Muscle layer of duodenum (tissue), 2 donors: ENCODE data around the gene ATP6V0A4.
"Not testable (repeated sequence)": the region's sequence is repeated elsewhere in the genome, so short reads cannot be mapped to it uniquely, and the experiment has no call there.

Experiments used
- H3K27ac ChIP-seq: one replicate; pipeline ENCODE4 v1.7.0; 2013; ENCODE audit warnings: mild to moderate bottlenecking, low read length
- H3K27me3 ChIP-seq: one replicate; pipeline ENCODE4 v1.7.0; 2013; ENCODE audit warnings: low read depth, mild to moderate bottlenecking, control low read depth, low read length
- H3K36me3 ChIP-seq, 2 donors: one replicate each; pipeline ENCODE4 v1.7.0; 2013; ENCODE audit warnings: low read length in 2 of 2, control low read depth in 1 of 2, mild to moderate bottlenecking in 1 of 2; ENCODE audit not compliant: insufficient read depth in 2 of 2, control insufficient read depth in 1 of 2
- H3K4me1 ChIP-seq, 2 donors: one replicate each; pipeline ENCODE4 v1.7.0; 2013; ENCODE audit warnings: low read length in 2 of 2, mild to moderate bottlenecking in 2 of 2, control low read depth in 1 of 2, moderate library complexity in 1 of 2; ENCODE audit not compliant: insufficient read depth in 2 of 2, control insufficient read depth in 1 of 2
- H3K4me3 ChIP-seq, 2 donors: one replicate each; pipeline ENCODE4 v1.7.0; 2013; ENCODE audit warnings: low read length in 2 of 2, low read depth in 1 of 2, mild to moderate bottlenecking in 1 of 2
- H3K9me3 ChIP-seq, 2 donors: one replicate each; pipeline ENCODE4 v1.7.0; 2013; ENCODE audit warnings: low read length in 2 of 2, control low read depth in 1 of 2, mild to moderate bottlenecking in 1 of 2; ENCODE audit not compliant: control insufficient read depth in 1 of 2
- donor health status: healthy.

ATP6V0A4 gene

DNA sequence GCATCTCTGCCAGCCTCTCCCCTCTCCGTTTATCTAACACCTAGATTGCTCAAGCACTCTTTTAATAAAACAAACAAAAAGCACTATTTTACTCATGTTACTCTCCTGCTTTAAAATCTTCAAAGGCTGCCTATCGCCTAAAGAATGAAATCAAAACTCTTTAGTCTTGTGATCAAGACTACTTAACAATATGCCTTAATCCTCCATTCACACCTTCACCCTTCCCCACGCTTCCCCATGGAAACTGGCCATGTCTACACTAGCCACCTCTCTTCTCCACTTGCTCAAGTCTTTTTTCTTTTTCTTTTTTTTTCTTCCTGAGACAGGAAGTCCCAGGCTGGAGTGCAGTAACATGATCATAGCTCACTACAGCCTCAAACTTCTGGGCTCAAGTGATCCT lies 48.0 kb downstream of the ATP6V0A4 start:
- no peaks in the 10 kb centered on the region for H3K27me3 ChIP-seq
- H3K4me1 ChIP-seq: no peaks in the 10 kb centered on the region
- H3K4me3 ChIP-seq: no peak overlapping the region
- H3K9me3 ChIP-seq: no peaks in the 10 kb centered on the region
- no peaks in the 10 kb centered on the region for H3K36me3 ChIP-seq
- no peak overlapping the region for H3K27ac ChIP-seq

DNA sequence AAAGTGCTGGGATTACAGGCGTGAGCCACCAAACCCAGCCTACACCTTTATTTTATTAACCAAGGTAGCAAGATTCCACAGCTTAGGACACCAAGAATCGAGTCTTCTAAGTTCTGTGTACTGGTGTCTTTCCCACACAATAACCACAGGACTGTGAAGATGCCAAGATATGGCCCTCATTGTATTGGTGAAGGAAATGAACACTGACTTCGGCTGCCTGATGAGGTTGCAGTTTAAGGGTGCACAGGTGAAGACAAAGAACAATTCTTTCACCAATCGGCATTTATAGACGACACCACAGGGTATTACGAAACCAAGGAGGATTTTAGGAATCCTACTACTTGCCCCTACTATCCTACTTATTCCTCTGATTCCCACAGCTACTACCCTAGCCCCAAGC lies 49.3 kb downstream of the ATP6V0A4 start:
- no peak overlapping the region for H3K27ac ChIP-seq
- H3K9me3 ChIP-seq: no peaks in the 10 kb centered on the region

DNA sequence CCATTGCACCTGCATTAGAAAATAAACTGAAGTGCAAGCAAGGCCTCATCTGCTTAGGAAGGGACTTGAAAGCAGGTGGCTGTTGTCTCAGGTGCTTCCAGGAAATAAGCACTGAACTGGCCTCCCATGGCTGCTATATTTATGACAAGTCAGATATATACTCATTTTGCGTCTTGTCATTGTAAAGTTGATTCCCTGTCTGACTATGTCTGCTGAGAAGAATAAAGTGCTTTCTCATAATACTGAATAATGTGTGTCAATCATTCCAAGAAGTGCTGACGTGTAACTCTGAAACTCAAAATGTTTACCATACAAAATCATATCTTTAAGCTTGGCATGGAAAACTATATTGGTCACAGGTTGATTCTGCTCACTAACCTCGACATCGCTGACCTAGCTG lies 51.9 kb downstream of the ATP6V0A4 start:
- no peak overlapping the region for H3K4me3 ChIP-seq
- H3K4me1 ChIP-seq: no peaks in the 10 kb centered on the region
- no peaks in the 10 kb centered on the region for H3K9me3 ChIP-seq
- no peaks in the 10 kb centered on the region for H3K27me3 ChIP-seq
- no peak overlapping the region for H3K27ac ChIP-seq
- H3K36me3 ChIP-seq: no peaks in the 10 kb centered on the region

More for the DNA sequence above, 49.3 kb downstream of the ATP6V0A4 start:
- Histone ChIP-seq H3K4me3 (no peak overlapping the region), H3K27me3 (no peaks in the 10 kb centered on the region), H3K4me1 (no peaks in the 10 kb centered on the region), H3K36me3 (no peaks in the 10 kb centered on the region)

DNA sequence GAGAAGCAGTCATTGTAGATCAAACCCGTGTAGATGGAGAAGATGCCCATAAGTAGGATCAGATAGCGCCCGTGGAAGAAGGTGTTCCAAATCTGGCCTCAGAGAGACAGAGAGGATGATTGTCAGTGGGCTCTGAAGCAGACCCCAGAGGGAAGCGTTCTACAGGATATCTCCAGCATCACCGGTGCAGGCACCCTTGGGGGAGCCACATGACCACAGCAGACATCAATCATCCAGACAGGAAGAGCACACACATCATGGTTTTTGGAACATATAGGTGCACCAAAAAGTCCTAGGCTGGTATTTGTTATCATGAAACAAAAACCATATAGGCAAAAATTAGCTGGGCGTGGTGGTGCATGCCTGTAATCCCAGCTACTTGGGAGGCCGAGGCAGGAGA lies 52.8 kb downstream of the ATP6V0A4 start:
- Histone ChIP-seq H3K36me3 (no peaks in the 10 kb centered on the region), H3K9me3 (no peaks in the 10 kb centered on the region), H3K4me3 (no peak overlapping the region), H3K27me3 (no peaks in the 10 kb centered on the region), H3K4me1 (no peaks in the 10 kb centered on the region), H3K27ac (no peak overlapping the region)

DNA sequence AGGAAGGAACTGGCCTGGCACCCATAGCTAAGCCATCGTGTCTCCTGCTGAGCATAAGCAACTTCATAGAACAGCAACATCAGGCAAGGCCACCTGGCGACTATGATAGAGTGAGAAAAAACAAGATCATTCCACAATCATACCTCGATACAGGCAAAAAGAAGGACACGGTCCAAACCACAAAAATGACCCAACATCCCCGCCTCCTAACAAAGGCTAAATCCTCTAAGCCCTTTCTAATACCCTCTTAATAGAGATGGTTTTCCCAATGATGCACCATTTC lies 56.6 kb downstream of the ATP6V0A4 start:
- no peaks in the 10 kb centered on the region for H3K36me3 ChIP-seq
- H3K4me1 ChIP-seq: no peaks in the 10 kb centered on the region
- H3K9me3 ChIP-seq: no peaks in the 10 kb centered on the region
- H3K27ac ChIP-seq: no peak overlapping the region
- no peak overlapping the region for H3K4me3 ChIP-seq
- no peaks in the 10 kb centered on the region for H3K27me3 ChIP-seq

DNA sequence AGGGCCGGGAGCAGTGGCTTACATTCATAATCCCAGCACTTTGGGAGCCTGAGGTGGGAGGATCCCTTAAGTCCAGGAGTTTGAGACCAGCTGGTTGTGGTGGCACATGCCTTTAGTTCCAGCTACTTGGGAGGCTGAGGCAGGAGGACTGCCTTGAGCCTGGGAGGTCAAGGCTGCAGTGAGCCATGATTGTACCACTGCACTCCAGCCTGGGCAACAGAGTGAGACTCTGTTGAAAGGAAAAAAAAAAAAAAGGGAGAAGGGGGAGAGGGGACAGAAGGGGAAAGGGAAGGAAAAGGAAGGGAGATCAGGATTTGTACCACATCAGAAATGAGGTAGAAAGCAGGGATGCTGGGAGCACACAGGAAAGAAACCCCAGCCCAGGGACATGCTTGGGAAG lies 58.1 kb downstream of the ATP6V0A4 start:
- H3K36me3 ChIP-seq: no peaks in the 10 kb centered on the region
- H3K27me3 ChIP-seq: no peaks in the 10 kb centered on the region
- no peaks in the 10 kb centered on the region for H3K4me1 ChIP-seq
- H3K4me3 ChIP-seq: no peak overlapping the region
- no peaks in the 10 kb centered on the region for H3K9me3 ChIP-seq
- no peak overlapping the region for H3K27ac ChIP-seq

DNA sequence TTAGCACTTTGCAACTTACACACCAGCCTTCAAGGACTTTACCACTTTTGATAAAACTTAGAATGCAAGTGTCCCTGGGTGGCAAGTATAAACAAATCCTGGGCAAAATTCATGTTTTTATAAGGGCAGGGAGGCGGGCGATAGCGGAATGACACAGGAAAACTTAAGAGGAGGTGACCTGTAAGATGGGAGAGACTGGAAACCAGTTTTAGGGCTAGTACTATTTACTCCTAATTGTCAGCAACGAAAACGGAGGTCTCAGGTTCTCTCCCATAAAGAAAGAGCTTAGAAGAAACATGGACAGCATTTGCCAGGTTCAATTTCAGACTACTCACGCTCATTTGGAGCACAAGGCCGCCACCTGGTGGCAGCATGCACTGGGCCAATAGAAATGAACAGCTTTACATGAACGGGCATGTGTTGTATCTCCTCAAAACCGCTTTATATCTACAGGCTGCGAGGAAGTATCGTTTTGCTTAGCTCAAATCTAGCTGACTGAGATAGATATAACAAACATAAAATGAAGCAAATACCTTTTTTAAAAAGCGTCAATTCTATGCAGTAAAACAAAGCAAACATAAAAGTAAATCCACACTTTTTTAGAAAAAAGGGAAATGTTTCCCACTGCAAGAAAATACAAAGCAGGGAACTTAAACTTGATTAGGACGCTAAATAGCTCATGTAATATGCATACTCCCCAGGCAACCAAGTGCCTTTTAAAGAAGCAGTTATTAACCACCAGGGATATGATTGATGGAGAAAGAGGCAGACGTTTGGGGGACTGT lies 59.3 kb downstream of the ATP6V0A4 start:
- Histone ChIP-seq H3K4me3 (no peak overlapping the region), H3K27ac (no peak overlapping the region), H3K36me3 (no peaks in the 10 kb centered on the region)

DNA sequence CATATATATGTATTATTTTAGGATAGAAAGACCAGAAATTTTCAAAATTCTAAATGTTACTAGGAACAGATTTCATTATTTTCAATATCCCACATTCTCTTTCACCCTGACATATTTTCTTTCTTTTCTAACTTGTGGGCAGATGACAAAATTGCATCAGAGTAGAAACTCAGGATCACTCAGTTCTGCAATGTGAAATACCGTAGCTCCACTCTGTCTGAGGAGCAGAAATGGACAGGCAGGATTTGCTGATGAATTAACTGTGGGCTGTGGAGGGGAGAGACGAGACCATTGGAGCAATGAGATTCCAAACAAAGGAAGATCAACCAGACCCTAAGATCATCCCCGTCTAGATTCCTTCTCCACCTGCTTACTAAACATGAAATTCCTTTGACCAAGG lies 59.9 kb downstream of the ATP6V0A4 start:
- H3K27ac ChIP-seq: no peak overlapping the region
- H3K27me3 ChIP-seq: no peaks in the 10 kb centered on the region
- H3K36me3 ChIP-seq: no peaks in the 10 kb centered on the region
- no peaks in the 10 kb centered on the region for H3K9me3 ChIP-seq
- no peak overlapping the region for H3K4me3 ChIP-seq
- H3K4me1 ChIP-seq: no peaks in the 10 kb centered on the region

More for the DNA sequence above, 59.3 kb downstream of the ATP6V0A4 start:
- Histone ChIP-seq H3K9me3 (no peaks in the 10 kb centered on the region), H3K4me1 (no peaks in the 10 kb centered on the region), H3K27me3 (no peaks in the 10 kb centered on the region)

DNA sequence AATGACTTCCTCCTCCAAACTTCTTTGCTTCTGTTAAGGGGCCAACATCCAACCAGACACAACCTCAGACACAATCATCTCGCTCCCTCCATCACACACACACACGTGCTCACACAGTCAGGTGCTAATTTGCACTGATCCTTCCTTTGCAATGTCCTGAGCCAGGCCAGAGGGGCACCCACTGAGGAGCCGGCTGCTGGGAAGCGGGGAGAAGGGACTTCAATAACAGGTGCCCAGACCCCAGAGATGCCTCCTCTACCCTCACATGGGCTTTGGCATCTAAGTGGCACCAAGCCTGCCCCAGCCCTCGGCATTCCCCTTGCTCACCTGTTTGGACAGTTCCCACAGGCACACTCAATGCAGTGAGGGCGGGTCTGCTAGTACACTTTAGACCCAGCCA lies 62.6 kb downstream of the ATP6V0A4 start:
- H3K27ac ChIP-seq: no peak overlapping the region
- no peaks in the 10 kb centered on the region for H3K4me1 ChIP-seq
- H3K36me3 ChIP-seq: no peaks in the 10 kb centered on the region
- H3K9me3 ChIP-seq: no peaks in the 10 kb centered on the region
- no peak overlapping the region for H3K4me3 ChIP-seq
- H3K27me3 ChIP-seq: no peaks in the 10 kb centered on the region

DNA sequence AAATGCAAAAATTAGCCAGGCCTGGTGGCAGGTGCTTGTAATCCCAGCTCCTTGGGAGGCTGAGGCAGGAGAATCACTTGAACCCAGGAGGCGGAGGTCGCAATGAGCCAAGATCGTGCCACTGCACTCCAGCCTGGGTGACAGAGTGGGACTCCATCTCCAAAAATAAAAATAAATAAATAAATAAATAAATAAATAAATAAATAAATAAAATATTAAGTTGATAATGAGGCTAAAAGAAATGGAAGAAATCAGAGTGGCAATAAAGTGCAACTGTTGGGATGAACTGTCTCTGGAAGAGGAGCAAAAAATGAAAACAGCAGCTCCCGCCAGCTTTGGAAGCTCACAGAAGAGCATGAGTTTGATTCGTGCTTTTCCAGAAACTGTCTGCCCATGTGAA lies 66.3 kb downstream of the ATP6V0A4 start:
- not testable (repeated sequence) for H3K36me3 ChIP-seq, H3K4me1 ChIP-seq, H3K4me3 ChIP-seq, H3K9me3 ChIP-seq, H3K27me3 ChIP-seq, H3K27ac ChIP-seq

DNA sequence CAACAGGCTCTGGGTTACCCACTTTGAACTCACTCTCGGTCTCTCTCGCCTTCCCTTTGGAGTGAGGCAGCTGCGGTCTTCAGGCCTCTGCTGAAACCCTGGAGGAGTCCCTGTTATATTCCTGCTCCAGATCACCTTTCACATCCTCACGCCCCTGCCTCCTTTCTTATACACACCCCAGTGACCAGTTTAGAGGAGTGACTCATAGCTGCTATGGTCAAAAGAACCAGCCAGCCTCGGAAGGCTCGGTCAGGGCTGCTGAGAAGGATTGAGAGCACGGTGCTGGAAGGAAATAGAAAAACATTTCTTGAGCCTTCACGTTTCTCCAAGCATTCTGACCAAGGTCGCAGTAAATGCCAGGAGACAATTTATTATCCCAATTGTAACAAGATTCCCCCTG lies 68.6 kb downstream of the ATP6V0A4 start:
- no peaks in the 10 kb centered on the region for H3K9me3 ChIP-seq
- H3K4me3 ChIP-seq: no peak overlapping the region
- H3K4me1 ChIP-seq: no peaks in the 10 kb centered on the region
- H3K27ac ChIP-seq: no peak overlapping the region
- H3K27me3 ChIP-seq: no peaks in the 10 kb centered on the region
- H3K36me3 ChIP-seq: no peaks in the 10 kb centered on the region

DNA sequence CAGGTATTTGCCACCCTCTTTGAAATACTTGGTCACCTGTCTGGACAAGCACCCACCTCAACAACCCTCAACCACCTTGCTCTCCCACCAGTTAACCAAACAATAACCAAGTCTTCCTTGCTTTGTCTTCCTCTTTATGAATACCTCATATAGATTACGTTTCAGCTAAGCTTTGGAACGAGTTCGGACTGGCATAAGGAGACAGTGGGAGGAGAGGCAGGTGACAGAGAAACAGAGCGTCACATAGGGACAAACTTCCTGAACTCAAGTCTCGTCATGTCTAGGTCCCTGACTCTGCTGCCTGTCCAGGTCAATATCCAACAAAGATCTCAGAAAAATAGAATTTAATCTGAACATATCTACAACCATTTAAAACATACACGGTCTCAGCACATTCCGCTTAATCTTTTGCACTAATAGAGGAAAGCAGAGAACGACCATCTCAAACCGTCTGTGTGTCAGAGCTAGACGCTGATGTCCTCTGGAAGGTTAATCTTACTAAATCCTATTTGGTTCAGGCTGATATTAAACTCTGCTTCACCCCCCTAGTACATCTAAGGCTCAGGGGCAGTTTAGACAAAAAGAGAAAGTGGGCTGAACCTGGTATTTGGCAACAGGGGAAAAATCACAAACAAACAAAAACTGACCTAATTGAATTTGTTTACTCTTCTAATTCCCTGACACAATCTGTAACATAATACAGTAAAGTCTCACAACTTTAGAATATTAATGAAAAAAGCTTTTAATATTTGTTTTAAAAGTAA lies 70.5 kb downstream of the ATP6V0A4 start:
- Histone ChIP-seq H3K9me3 (no peaks in the 10 kb centered on the region), H3K27me3 (no peaks in the 10 kb centered on the region), H3K27ac (no peak overlapping the region), H3K36me3 (no peaks in the 10 kb centered on the region), H3K4me3 (no peak overlapping the region), H3K4me1 (no peaks in the 10 kb centered on the region)
